Hippocampal formation (tissue), 2 donors: ENCODE results near the gene YBEY.
A peak's percentile ranks its signal among the peaks of the same experiment; 100 is the strongest.
"Not testable (repeated sequence)": the region's sequence is repeated elsewhere in the genome, so short reads cannot be mapped to it uniquely, and the experiment has no call there.

ENCODE experiments used
- DNase-seq, 2 donors: peaks; one replicate each; lab custom pipeline; 2025; lab: John Stamatoyannopoulos, UW

YBEY gene

GRCh38 chr21:46304437-46304836, 18.3 kb downstream of the YBEY start:
- DNase-seq, result no peak

GRCh38 chr21:46304955-46305354, 18.8 kb downstream of the YBEY start:
- no peak for DNase-seq

- DNase-seq, result no peak
Measured at GRCh38 chr21:46307625-46308024, 21.5 kb downstream of the YBEY start.

GRCh38 chr21:46308431-46308830, 22.3 kb downstream of the YBEY start:
- no peak for DNase-seq

- DNase-seq, result not testable (repeated sequence)
Measured at GRCh38 chr21:46310260-46310659, 24.1 kb downstream of the YBEY start.

GRCh38 chr21:46311568-46311967, 25.4 kb downstream of the YBEY start:
- no peak for DNase-seq

GRCh38 chr21:46312949-46313348, 26.8 kb downstream of the YBEY start:
- DNase-seq, result no peak

GRCh38 chr21:46314441-46315020, 28.4 kb downstream of the YBEY start:
- DNase-seq, result no peak

GRCh38 chr21:46316708-46317324, 30.7 kb downstream of the YBEY start:
- no peak for DNase-seq

- no peak for DNase-seq
Measured at GRCh38 chr21:46317710-46318463, 31.7 kb downstream of the YBEY start.

GRCh38 chr21:46318464-46318845, 32.3 kb downstream of the YBEY start:
- no peak for DNase-seq

- DNase-seq, result no peak
Measured at GRCh38 chr21:46319186-46319585, 33.0 kb downstream of the YBEY start.

- no peak for DNase-seq
Measured at GRCh38 chr21:46320331-46320801, 34.2 kb downstream of the YBEY start.

- DNase-seq, result no peak
Measured at GRCh38 chr21:46322351-46323226, 36.4 kb downstream of the YBEY start.

GRCh38 chr21:46323227-46323709, 37.1 kb downstream of the YBEY start:
- DNase-seq, result no peak

- peak; percentile 93 to 97 for DNase-seq
Measured at GRCh38 chr21:46323710-46324389, 37.7 kb downstream of the YBEY start, which contains the start of the genes C21orf58 and PCNT. C21orf58 (minus strand) TSS chr21:46323870; CDS start chr21:46322738, 1,132 bp downstream. PCNT (plus strand) TSS chr21:46324156; CDS start chr21:46324229, 73 bp downstream.

- DNase-seq, result peak; percentile 80 to 88
Measured at GRCh38 chr21:46324390-46325072, 38.4 kb downstream of the YBEY start.

- DNase-seq, result peak in 1 of 2 donors; percentile 34
Measured at GRCh38 chr21:46325073-46325912, 39.2 kb downstream of the YBEY start.

- no peak for DNase-seq
Measured at GRCh38 chr21:46326110-46326703, 40.1 kb downstream of the YBEY start.
